RCC 7860 (cell line): Measurements from ENCODE around the gene KLF1.
"Not testable (repeated sequence)": the region's sequence is repeated elsewhere in the genome, so short reads cannot be mapped to it uniquely, and the experiment has no call there.

Source experiments
- DNase-seq: peaks from one replicate; pipeline ENCODE4 v3.0.0-alpha.2; 2015; ENCODE audit warnings: low spot score
- FAIRE-seq: peaks from 2 replicates; lab custom pipeline; 2012; peaks lifted over from hg19 to GRCh38; lab: Jason Lieb, UNC

KLF1 gene

GRCh38 chr19:12868540-12869112, 18.4 kb downstream of the KLF1 start:
- FAIRE-seq, result no peak

DNA sequence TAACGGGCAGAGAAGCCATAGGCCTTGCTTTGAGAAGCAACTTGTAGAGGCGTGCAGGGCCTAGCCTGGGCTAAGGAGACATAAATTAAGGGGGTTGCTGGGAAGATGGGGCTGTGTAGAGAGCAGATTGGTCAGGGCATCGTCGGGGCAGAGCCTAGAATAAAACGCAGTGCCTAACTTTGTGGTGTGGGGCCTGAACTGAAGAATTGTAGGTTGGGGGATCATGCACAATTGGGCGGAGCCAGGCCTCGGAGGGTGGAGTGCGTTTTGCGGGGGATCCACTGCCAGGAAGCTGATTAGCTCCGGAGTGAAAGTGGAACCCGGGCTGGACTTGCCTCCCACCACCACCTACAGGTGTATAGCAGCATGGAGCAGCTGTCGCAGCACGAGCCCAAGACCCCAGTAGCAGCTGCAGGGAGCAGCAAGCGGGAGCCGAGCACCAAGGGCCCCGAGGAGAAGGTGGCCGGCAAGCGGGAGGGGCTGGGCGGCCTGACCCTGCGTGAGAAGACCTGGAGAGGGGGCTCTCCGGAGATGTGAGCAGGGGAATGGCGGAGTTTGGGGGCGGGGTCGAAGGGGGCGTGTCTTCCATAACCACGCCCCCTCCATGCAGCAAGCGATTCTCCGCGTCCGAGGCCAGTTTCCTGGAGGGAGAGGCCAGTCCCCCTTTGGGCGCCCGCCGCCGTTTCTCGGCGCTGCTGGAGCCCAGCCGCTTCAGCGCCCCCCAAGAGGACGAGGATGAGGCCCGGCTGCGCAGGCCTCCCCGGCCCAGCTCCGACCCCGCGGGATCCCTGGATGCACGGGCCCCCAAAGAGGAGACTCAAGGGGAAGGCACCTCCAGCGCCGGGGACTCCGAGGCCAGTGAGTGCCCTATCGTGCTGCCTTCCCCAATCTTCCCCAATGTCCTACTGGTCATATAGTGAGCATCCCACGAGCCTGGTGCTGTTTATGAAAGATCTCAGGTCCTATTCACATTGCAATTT, 19.6 kb downstream of the KLF1 start:
- no peak for DNase-seq
- no peak for FAIRE-seq

More at GRCh38 chr19:12868540-12869112, 18.4 kb downstream of the KLF1 start:
- no peak for DNase-seq

DNA sequence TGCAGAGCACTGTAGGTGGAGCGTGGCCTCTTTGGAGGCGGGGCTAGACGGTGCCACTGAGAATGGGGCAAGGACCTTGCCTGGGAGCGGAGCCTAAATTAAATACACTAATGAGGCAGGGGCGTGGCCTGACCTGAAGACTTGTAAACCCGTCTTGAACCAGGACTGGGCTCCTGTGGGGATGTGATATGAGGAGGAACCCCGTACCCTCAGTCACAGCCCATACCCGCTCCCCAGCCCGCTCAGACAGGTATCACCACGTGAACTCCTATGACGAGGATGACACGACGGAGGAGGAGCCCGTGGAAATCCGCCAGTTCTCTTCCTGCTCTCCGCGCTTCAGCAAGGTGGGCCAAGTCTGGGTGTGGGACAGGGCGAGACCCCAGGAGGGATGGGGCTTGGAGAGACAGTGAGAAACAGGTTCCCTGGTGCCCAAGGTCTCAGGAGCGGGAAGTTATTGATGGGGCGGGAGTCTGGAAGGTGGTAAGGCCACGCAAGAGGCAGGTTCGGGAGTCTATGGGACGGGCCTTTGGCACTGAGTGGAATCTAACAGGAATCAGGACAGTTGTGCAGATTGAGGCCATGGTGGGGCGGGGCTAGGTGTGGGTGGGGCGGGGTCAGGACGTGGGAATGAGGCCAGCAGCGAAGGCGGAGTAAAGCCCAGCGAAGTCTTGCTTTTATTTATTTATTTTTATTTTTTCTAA, 20.4 kb downstream of the KLF1 start:
- FAIRE-seq (no peak), DNase-seq (no peak)

DNA sequence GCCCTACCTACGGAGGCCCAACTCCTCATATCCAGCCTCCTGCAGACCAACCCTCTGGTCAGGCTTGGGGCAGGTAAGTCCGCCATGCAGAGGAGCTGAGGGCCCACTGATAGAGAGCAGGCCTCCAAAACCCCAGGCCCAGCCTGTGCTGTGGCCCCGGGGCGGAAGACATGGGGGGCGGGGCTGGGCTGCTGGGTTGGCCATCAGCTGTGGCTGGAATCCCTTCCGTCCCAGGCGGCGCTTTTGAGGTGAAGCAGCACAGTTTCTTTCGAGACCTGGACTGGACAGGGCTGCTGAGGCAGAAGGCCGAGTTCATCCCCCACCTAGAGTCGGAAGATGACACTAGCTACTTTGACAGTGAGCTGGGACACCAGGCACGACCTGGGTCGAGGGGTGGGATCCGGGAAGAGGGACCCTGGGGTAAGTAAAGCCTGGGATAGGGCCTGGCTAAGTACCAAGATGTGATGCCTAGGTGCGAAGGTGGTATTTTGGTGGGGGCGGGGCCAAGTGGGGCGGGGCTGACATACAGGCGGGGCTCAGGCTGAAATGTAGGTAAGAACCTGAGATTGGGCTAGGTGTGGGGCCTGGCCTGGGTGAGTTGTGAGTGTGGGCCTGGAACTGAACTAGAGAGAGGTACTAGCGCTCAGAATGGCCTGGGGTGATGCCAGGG, 21.1 kb downstream of the KLF1 start:
- DNase-seq (no peak), FAIRE-seq (no peak)

GRCh38 chr19:12864721-12865715, 22.0 kb downstream of the KLF1 start:
- FAIRE-seq (no peak), DNase-seq (no peak)

DNA sequence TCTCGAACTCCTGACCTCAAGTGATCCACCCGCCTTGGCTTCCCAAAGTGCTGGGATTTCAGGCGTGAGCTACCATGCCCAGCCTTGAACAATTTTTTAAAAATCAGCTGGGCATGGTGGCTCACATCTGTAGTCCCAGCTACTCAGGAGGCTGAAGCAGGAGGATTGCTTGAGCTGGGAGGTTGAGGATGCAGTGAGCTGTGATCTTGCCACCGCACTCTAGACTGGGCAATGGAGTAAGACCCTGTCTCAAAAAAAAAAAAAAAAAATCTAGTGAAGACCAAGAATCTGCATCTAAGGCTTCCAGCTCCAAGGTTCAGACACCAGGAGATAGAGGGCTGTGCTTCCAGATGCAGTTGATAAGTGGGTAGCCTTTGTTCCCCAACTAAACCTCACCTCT, 22.9 kb downstream of the KLF1 start:
- FAIRE-seq, result no peak
- no peak for DNase-seq

- DNase-seq (no peak), FAIRE-seq (no peak)
These were observed 27.5 kb downstream of the KLF1 start for GRCh38 chr19:12859546-12859945.

- FAIRE-seq, result no peak
- DNase-seq, result no peak
These were observed 28.7 kb downstream of the KLF1 start for GRCh38 chr19:12858041-12858928.

DNA sequence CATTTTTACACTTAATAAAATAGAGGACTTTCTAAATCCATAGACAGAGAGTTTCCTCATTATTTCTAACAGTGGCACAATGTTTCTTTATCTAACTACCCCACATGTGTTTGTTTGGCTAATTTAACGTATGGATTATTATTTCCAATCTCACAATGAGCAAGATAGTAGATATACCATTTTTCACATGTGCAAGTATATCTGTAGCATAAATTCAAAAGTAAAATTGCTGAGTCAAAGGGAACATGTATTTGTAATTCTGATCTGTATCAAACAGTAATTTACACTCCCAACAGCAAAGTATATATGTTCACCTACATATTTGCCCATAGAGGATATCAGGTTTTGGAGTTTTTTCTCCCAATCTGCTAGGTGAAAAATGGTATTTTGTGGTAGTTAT, 30.3 kb downstream of the KLF1 start:
- FAIRE-seq (no peak), DNase-seq (no peak)

DNA sequence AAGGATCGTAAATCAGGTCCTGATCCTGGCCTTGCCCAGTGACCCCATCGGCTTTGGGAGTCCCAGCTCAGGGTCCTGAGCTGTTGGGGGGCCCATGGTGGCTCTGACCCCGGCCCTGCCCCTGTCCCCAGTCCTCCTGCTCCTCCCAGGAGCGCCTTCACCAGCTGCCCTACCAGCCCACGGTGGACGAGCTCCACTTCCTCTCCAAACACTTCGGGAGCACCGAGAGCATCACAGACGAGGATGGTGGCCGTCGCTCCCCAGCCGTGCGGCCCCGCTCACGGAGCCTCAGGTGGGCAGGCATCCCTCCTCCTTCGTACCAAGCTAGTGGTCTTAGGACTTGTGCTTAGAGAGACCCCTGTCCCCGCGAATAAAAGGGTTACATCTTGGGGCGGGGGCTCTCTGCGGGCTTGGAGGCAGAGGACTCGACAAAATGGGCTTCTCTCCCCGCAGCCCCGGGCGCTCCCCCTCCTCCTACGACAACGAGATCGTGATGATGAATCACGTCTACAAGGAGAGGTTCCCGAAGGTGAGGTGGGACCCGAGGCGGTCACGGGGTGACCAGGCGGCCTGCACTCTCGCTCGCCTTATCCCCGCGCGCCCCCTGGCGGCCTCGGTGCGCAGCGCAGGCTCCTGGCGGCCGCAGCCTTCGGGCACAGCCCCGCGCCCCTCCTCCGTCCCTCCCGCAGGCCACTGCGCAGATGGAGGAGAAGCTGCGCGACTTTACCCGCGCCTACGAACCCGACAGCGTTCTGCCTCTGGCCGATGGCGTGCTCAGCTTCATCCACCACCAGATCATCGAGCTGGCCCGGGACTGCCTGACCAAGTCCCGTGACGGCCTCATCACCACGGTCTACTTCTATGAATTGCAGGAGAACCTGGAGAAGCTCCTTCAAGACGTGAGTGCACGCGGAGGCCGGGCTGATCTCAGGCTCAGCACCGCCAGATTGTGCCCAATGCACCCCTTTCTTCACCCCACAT, 39.6 kb downstream of the KLF1 start:
- FAIRE-seq, result no peak
- DNase-seq, result peak; percentile 73

DNA sequence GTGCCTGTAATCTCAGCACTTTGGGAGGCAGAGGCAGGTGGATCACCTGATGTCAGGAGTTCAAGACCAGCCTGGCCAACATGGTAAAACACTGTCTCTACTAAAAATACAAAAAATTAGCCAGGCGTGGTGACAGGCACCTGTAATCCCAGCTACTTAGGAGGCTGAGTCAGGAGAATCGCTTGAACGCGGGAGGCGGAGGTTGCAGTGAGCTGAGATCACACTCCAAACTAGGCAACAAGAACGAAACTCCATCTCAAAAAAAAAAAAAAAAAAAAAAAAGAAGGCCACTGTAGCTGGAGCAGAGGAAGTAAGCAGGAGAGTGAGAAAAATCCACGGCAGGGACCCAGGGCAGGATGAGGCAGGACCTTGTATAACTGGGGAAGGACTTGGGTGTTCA, 40.4 kb downstream of the KLF1 start:
- FAIRE-seq, DNase-seq: not testable (repeated sequence)

- FAIRE-seq (no peak), DNase-seq (no peak)
These were observed 42.8 kb downstream of the KLF1 start for GRCh38 chr19:12843999-12844732.

DNA sequence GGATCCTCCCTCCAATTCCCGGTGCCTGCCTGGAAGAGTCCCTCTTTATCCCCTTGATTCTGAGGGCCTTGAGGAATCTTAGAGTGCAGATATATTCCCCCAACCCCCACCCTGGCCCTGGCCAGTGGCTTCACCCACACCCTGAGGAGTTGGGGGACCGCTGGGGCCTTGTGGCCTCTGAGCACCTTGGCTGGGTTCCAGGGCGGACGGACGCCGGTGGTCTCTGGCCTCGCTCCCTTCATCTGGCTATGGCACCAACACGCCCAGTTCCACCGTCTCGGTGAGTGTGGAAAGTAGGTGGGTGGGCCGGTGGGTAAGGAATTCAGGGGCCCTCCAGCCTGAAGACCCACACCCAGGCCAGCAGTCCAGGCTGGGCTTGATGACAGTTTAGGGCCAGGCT, 43.7 kb downstream of the KLF1 start:
- FAIRE-seq (no peak), DNase-seq (no peak)

DNA sequence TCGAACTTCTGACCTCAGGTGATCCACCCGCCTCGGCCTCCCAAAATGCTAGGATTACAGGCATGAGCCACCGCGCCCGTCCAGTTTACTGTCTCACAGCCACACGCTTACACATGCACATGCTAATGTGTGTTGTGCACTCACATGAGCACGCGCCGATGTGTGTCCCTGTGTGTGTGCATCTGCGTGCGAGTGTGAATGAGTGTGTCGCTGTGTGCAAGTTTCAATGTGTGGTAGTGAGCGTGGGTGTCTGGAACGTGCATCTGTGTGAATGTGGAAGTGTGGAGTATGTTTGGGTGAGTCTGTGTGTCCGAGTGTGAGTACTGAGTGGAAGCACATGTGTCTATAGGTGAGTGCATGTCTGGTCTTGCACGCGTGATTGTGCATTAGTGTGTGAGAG, 44.5 kb downstream of the KLF1 start:
- DNase-seq, result no peak
- no peak for FAIRE-seq

DNA sequence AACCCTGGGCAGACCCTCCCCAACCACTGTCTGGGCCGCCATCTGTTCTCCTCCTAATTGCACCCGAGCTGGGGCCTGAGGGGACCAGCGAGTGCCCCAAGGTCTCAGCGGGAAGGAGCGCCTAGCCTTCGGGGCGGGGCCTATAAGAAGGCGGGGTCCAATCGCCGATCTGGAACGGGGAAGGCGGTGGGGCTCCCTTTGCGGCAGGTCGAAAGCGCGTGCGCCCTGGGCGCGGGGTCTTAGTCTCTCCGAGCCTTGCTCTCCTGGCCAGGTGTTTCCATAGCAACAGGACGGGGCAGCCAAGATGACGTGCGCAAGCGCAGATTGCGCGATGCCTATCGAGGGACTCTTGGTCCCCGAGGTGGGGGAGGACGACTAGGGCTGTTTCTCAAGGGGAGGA, 45.9 kb downstream of the KLF1 start:
- no peak for FAIRE-seq
- DNase-seq, result no peak

- FAIRE-seq (no peak), DNase-seq (no peak)
These were observed 46.6 kb downstream of the KLF1 start for GRCh38 chr19:12840091-12841079.
